VCaP (cell line): ENCODE results near the gene DAPK3.
"Not testable (repeated sequence)": the region's sequence is repeated elsewhere in the genome, so short reads cannot be mapped to it uniquely, and the experiment has no call there.

Source experiments
- H3K27ac ChIP-seq: fragments of 450-650 bp; 2 replicates; pipeline ENCODE4 v1.5.1; 2017
- CTCF ChIP-seq: fragments of 450-650 bp; conservative IDR thresholded peaks from 2 replicates; pipeline ENCODE4 v1.5.1; 2017; ENCODE audit warnings: mild to moderate bottlenecking, moderate library complexity

Gene DAPK3

GRCh38 chr19:4009990-4010807 lies 39.3 kb upstream of the DAPK3 start:
- no peak for TF ChIP-seq CTCF
- no peak overlapping the region for H3K27ac ChIP-seq

DNA sequence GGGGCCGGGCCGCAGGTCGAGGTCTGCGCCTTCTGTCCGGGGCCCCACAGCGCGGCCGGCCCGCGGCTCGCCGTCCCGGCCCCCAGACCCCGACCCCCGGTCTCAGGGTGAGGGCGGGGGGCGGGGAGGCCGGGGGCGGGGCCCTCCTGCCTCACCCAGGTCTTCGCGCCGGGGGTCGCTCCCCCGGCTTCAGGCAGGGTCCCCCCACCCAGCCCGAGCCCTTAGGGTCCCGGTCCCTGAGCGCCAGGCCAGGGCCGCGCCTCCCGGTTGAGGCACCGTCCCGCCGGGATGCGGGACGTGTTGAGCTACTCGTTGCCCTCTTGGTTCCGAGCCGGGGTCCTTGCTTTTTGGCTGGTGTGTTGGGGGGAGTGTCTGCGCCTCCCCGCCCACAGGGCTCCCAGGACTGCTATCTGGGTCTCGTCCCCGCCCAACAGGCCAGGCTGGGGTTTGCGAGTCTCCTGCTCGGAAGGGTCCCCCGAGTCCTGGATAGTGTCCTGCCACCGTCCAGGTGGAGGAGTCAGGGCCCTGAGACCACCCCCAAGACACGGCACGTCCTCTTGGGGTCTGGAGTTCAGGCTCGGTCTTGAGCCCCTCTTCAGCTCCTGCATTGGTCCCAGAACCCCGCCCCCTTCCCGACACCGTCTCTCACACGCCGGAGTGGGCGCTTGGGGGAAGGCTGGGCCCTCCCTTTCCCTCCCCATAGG lies 37.1 kb upstream of the DAPK3 start:
- no peak for TF ChIP-seq CTCF
- H3K27ac ChIP-seq = peak overlapping the region; percentile 85

DNA sequence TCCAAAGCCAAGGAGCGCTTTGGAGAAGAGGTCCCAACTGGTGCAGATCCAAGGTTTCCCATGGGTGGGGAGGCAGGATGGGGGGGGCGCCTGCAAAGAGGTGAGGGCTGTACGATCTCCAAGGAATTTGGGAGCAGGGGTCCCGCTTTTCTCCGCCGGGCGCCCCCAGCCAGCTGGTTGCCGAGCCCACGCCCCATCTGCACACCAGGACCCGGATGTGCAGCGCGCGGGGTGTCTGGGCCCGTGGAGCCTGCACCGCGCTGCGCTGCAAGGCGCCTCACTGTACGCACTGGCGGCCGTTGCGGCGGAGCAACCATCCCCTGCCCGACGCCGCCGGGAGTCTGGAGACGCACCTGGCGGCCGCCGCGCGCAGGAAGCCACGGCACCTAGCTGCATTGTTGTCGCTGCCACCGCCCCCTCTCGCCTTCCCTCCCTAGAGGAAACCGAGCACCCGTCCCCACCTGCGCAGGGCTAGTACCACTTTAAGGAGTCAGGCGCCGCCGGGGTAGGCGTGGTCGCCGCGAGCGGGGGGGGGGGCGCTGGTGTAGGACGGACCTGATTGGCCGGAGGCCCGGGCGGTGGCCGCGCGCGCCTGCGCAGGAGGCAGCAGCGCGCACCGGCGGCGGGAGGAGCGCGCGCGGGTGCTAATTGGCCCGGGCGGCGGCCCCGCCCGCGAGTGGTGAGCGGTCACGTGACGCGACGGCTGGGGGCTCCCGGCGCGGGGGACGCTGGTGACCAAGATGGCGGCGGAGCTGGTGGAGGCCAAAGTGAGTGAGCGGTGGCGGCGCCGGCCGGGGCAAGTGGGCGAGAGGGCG lies 36.3 kb upstream of the DAPK3 start, which contains the start of gene PIAS4:
TSS of gene PIAS4 (plus strand) at position 716 of the 815 bp plus-strand sequence. CDS start at position 741, 25 bp downstream.
- TF ChIP-seq CTCF = no peak
- peak within 1 kb of the TSS; percentile 85 for H3K27ac ChIP-seq

- H3K27ac ChIP-seq = not testable (repeated sequence)
Observed at GRCh38 chr19:4005436-4005835, 34.5 kb upstream of the DAPK3 start.

DNA sequence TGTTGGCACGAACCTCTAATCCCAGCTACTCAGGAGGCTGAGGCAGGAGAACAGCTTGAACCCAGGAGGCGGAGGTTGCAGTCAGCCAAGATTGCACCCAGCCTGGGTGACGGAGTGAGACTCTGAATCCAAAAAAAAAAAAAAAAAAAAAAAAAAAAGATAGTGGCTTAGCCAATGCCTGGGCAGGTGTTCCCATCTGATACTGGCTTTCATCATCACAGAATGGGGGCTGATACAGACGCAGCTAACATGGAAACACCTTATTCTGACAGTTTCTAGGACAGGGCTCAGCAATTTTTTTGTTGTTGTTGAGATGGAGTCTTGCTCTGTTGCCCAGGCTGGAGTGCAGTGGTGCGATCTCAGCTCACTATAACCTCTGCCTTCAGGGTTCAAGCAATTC lies 29.9 kb upstream of the DAPK3 start:
- H3K27ac ChIP-seq = not testable (repeated sequence)

- H3K27ac ChIP-seq = not testable (repeated sequence)
Observed at GRCh38 chr19:3998667-3999412, 27.9 kb upstream of the DAPK3 start.

DNA sequence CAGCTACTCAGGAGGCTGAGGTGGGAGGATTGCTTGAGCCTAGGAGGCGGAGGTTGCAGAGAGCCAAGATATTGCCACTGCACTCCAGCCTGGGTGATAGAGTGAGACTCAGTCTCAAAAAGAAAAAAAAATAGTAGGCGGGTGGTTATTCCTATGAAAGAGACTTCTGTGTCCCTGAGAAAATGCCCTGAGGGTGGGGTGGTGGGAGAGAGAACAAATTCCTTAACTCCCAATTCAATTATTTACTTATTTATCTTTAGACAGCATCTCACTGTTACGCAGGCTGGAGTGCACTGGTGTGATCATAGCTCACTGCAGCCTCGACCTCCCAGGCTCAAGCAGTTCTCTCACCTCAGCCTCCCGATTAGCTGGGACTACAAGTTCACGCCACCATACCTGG lies 24.7 kb upstream of the DAPK3 start:
- no peak for TF ChIP-seq CTCF
- no peak overlapping the region for H3K27ac ChIP-seq

DNA sequence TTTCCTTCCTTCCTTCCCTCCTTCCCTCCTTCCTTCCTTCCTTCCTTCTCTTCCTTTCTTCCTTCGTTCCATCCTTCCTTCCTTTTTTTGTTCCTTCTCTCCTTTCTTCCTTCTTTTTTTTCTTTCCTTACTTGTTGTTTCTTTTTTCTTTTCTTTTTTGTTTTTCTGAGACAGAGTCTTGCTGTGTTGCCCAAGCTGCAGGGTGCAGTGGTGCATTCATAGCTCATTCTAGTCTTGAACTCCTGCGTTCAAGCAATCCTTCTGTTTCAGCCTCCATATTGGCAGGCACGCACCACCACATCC lies 19.9 kb upstream of the DAPK3 start:
- no peak for TF ChIP-seq CTCF
- no peak overlapping the region for H3K27ac ChIP-seq
